Panc1 (cell line): ENCODE measurements around the gene NCK1.

Experiments
- POLR2AphosphoS5 ChIP-seq: IDR thresholded peaks from 2 replicates; pipeline ENCODE4 v1.6.1; 2012; ENCODE audit warnings: mild to moderate bottlenecking, low read depth, low read length, moderate library complexity
- SIN3A ChIP-seq: IDR thresholded peaks from 2 replicates; pipeline ENCODE4 v1.6.1; 2012; ENCODE audit warnings: low read depth, mild to moderate bottlenecking, low read length, moderate library complexity, borderline replicate concordance; ENCODE audit not compliant: insufficient read depth
- TCF7L2 ChIP-seq: IDR thresholded peaks from 2 replicates; pipeline ENCODE4 v1.6.1; 2011; ENCODE audit warnings: mild to moderate bottlenecking, low read depth, low read length, inconsistent platforms
- TF ChIP-seq, protein P1 (sequence below): fragments of 450-650 bp; IDR thresholded peaks from 2 replicates; pipeline ENCODE4 v1.5.1; 2017; ENCODE audit warnings: mild to moderate bottlenecking

- TF ChIP-seq, protein P1, sequence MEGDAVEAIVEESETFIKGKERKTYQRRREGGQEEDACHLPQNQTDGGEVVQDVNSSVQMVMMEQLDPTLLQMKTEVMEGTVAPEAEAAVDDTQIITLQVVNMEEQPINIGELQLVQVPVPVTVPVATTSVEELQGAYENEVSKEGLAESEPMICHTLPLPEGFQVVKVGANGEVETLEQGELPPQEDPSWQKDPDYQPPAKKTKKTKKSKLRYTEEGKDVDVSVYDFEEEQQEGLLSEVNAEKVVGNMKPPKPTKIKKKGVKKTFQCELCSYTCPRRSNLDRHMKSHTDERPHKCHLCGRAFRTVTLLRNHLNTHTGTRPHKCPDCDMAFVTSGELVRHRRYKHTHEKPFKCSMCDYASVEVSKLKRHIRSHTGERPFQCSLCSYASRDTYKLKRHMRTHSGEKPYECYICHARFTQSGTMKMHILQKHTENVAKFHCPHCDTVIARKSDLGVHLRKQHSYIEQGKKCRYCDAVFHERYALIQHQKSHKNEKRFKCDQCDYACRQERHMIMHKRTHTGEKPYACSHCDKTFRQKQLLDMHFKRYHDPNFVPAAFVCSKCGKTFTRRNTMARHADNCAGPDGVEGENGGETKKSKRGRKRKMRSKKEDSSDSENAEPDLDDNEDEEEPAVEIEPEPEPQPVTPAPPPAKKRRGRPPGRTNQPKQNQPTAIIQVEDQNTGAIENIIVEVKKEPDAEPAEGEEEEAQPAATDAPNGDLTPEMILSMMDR, result no peak
- no peak for TF ChIP-seq POLR2AphosphoS5
- no peak for TF ChIP-seq TCF7L2
- TF ChIP-seq SIN3A, result no peak
Observed at GRCh38 chr3:136925425-136926190, 63.6 kb downstream of the NCK1 start.
